ENCODE data around the gene ANO3.
"Not testable (repeated sequence)": the region's sequence is repeated elsewhere in the genome, so short reads cannot be mapped to it uniquely, and the experiment has no call there.

Gene ANO3

DNA sequence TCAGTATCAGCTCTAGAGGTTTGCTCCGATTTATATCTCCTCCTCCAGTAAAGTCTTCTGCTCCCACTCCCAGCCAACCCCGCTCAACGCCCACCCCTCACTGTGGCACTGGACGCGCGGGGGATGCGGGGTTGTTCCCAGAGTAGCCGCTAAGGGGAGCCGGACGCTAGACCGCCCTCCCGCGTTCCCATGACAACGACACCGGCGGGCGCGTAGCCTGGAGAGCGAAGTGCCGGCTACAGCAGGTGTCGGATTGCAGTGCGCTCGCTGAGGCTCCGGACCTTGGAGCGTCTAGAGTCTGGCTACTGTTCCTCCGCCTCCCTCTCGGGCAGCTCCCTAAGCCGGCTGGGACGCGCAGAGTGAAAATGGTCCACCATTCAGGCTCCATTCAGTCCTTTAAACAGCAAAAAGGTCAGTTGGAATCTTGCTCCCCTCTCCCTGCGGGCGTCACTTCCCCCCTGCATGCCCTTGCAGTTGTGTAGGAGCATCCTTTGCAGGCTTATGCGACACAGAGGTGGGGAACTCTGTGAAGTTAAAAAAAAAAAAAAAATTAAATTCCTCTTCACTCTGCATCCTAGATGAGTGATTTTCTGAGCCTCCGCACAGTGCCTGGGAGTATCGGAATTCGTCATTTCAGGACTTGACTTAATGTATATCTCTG, at the start of gene ANO3:
ANO3 (plus strand) TSS at position 220 of the 661 bp plus-strand sequence; CDS start at position 366, 146 bp downstream.
- DNase-seq (ENCODE audit: low read depth in 2 of 2): no peak

DNA sequence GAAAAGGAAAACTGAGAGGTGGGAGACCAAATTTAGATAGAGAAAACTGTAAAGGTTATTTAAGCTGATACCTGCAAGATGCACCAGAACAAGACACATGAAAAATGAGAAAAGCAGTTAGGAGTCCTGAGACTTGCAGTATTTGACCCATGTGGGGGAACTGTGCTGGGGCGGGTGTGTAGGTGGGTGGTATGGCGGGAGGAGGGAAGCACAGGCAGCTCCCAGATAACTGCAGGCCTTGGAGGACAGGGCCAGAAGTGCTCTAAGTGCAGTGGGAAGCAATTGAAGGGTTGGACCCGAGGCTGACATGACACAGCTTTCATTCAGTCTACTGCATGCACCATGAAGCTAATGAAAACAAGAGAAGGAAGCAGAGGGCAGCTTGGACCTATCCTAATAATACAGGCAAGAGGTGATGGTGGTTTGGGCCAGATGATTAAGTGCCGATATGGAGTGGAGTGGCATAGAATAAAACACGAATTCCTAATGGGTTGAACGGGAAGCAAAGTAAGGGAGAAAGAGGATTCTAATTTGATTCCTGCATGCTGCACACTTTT, 48.0 kb upstream of the ANO3 start:
- no peak for DNase-seq (ENCODE audit: low read depth in 2 of 2)

DNA sequence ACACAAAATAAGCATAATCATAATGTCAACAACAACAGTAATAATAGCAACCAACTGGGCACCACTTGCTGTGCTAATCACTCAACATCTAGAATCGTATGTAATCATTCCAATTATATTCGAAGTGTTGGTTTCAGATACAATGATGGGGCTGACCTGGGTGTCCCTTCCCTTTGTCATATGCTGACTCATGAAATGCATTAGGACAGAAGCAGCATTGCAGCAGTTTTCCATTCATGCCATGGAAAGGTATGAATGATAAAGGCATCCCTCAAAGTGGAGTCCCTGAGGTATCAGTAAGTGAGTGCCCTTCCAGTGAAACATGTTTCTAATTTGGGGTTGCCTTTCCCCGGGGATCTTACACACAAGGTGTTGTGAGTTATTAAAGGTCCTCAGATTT, 46.3 kb upstream of the ANO3 start:
- DNase-seq (ENCODE audit: low read depth in 2 of 2): no peak

DNA sequence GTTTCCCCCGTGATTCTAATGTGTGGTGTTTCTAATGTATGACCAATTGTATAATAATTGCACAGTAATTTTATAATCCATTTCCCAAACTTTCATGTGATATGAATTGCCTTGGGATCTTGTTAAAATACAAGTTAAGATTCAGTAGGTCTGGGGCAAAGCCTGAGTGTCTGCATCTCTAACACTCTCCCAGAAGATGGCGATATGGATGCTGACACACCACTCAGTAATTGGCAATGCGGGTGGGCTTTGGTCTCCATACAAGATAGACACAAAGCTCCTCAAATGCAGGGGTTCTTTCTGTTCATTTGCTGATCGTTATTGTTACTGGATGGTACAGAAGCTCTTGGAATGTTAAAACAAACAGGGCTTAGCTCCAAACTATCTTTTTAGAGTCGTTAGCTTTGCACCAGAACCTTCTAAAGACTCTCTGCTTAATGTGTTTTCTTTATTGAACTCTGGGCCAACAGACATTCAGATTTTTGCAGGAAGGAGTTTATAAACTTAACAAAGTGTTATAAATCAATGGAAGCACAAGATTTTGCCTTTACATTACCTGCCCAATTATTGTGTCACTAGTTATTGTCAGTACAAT, 45.4 kb upstream of the ANO3 start:
- no peak for DNase-seq (ENCODE audit: low read depth in 2 of 2)

DNA sequence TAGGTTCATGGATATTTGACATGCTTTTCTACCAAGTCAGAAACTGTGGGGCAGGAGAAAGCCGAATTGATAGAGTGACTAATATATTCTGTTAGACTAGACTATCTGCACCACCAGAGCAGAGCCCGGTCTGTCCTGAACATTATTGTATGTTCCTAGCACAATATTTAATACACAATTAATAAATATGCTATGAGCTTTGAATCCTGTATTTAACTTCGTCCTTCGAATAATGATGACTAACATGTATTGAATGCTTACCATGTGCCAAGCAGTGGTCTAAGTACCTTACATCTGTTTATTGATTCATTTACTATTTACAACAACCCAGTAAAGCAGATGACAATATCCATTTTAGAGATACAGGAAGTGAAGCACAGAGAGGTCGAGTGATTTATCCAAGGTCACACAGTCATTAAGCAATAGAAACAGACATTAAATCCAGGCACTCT, 44.8 kb upstream of the ANO3 start:
- DNase-seq (ENCODE audit: low read depth in 2 of 2): no peak

DNA sequence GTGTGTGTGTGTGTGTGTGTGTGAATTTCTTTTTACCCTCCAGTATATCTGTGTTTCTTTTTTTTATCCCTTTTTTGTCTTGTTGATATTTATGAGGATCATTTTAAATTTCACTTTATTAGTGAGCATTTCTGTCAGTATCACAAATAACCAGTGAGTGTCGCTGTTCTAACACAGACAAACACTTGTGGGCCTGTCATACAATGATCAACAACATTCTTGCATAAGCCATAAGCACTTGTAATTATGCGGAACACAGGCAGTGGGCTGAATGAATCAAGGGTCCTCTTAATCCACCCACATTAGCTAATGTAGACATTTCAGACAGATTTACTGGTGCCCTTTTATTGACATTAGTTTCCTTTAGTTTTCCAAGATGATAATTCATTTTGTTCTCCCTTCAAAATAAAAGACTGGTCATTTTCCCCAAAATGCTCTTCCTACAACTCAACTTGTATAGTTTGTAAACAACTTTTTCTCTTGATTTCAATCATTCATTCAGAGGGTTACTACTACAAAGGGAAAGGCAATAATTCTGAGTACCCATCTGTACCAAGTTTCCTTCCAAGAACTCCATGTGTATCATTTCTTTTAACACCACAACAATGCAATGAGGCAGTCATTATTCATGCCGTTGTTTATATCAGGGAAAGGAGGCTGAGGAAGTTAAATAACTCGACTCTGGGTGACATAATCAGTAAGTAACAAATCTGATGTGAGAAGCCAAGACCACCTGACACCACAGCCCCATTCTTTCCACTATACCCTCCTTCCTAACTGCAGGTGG, 34.5 kb upstream of the ANO3 start:
- no peak for DNase-seq (ENCODE audit: low read depth in 2 of 2)

DNA sequence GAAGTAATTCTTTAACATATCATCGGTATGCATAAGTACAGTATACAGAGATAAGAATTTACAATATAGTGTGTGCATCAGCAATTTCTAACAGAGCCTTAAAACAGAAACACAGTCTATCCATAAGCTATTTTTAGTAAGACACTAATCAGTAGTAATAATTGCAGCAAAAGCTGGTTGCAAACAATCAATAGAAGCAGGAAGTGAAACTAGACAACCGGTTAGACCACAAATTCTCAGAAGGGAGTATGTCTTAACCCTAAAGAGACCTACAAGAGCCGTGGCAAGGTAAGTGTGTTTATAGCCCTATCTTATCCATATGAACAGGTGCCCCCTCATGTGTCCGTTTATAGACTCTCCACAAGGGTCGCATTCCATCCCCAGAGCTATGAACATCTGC, 15.6 kb upstream of the ANO3 start:
- DNase-seq (ENCODE audit: low read depth in 2 of 2): not testable (repeated sequence)

DNA sequence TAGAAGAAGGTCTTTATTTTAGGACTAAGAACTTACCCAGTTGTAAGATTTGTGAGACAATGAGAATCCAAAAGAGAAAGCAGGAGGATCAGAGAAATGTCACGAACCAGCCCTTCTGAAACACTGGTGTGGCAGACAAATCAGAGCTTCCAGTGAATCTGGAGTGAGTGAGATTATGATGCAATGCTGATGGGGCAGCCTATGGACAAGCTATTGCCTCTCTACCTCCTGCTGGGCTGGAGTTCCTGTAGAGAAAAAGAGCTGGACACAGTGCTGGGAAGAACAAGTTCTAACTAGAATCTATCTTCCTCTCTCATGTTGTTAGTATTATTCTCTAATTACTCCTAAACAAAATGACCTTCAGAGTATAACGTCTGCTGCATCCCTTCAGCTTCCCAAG, 12.0 kb upstream of the ANO3 start:
- DNase-seq (ENCODE audit: low read depth in 2 of 2): no peak

DNA sequence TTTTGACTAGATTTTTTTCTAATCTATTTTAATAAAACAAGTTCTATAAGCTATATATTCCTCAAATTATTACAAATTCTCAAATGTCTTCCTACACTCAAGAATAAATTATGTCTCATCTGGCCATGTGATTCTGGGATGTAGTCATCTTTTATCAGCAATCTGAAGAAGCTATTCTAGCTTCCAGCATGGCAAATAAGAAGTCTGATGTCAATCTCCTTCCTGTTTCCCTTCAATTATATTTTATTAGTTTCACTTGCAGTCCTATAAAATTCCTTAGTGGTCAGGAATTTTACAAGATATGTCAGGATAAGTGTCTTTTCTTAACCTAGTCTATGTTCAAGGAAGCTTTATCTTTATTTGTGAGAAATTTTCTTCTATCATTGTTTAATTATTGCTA, 10.4 kb upstream of the ANO3 start:
- no peak for DNase-seq (ENCODE audit: low read depth in 2 of 2)

DNA sequence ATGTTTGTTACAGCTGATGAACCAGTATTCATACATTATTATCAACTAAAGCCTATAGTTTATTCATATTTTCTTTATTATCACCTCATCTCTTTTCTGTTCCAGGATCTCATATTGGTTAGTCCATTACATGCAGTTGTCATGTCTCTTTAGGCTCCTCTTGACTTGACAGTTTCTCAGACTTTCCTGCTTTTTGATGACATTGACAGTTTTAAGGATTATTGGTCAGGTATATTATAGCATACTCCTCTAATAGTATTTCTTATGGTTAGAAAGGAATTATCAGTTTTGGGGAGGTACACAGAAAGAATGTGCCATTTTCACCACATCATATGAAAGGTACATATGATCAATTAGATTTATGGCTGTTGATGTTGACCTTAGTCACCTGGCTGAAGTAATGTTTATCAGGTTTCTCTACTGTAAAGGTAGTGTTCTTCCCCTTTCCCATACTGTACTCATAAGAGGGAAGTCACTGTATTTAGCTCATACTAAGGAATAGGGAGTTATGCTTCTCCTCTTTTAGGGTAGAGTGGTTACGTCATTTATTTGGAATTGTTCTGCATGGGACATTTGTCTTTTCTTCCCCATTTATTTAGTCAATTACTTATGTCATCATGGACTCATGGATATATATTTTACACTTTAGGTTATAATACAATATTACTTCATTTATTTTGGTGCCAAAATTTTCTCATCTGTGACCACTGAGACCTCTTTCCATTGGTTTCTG, 9.4 kb upstream of the ANO3 start:
- DNase-seq (ENCODE audit: low read depth in 2 of 2): no peak

DNA sequence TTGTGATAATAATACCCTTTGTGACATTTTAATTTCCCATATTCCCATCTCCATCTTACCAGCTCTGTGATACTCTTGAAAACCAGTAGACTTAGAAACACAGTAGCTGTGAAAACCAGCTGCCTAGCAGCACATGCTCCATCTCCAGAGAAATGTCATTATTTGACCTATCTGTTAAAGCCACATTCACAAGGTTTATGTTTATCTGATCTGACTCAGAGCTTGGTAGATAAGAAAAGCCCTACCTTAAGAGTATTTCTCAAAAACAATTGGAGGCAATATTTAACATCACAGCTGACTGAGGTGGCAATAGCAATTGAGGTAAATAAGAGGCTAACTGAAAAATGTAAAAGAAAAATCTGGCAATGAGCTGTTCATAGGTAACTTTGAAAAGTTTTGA, 8.1 kb upstream of the ANO3 start:
- DNase-seq (ENCODE audit: low read depth in 2 of 2): no peak

DNA sequence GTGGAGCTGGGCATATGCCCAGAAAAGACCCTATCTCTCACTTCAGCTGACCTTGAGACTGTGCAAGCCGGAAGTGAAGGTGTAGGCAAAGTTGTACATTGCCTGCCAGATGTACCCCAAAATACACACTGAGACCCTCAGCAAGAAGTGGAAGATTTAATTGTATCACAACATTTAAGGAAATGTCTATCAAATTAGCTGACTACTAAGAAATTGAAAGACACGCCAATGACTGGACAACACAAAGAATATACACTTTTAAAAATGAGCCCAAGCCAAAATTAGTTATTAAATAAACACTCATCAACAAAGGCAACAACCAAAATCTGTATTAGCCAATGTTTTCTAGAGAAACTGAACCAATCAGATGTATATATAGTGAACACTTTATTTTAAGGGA, 7.7 kb upstream of the ANO3 start:
- DNase-seq (ENCODE audit: low read depth in 2 of 2): no peak

DNA sequence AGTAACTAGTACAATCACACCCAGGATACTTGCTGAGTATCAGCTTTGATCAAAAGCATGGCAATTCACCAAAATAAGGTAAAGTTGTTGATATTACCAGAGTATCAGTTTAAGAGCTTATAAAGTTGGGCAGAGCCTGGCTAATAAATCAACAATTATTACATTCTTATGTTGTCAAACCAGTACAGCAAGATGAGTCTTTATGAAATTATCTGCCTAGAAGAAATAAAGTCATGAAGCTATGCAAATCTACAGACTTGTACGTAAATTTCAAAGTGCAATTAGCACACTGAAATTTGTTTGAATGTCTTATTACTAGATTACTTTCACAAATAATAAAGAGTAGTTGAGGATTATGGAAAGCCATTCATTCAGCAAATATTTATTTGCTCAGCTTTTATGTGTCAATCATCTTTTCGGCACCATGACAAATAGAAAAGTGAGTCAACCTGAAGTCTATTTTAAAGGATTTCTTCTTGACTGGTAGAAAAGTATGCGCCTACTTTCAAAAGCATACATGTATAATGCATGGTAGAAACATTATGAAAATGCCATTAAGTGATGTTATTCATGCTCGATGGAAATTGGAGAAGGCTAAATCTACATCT, 5.0 kb upstream of the ANO3 start:
- no peak for DNase-seq (ENCODE audit: low read depth in 2 of 2)

DNA sequence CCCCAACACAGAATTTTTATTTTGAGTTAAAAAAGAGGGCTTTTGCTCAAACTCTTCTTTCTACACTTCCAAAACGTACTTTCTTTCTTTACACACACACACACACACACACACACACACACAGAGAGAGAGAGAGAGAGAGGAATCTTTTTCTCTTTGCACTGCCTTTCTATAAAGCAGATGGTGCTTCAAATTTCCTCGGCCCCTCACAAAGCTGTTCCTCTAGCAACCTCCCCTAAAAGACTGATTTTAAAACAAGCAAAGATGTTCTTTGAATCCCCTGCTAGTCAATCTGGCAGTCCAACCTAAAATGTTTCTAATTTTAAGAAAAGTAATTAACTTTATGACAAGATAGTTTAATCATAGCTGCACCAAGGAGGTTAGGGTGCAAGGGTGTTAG, 2.7 kb upstream of the ANO3 start:
- no peak for DNase-seq (ENCODE audit: low read depth in 2 of 2)

DNA sequence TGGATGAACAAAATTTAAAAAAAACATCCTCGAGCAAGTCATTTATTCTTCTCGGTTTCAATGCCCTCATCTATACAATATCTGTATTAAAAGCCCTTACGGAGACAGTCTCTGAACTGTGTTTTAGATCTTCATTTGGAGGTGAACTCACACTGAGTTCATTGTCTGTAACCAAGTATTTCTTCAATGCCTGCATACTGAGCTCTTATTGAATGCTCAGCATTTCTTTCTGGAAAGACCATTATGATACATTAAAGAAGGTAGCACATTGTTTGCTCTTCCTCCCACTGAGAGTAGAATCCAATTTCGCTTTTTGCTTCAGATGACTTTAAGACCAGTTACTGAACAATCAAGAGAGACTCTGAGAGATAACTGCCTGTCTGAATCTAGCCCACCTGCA, 1.7 kb upstream of the ANO3 start:
- no peak for DNase-seq (ENCODE audit: low read depth in 2 of 2)

DNA sequence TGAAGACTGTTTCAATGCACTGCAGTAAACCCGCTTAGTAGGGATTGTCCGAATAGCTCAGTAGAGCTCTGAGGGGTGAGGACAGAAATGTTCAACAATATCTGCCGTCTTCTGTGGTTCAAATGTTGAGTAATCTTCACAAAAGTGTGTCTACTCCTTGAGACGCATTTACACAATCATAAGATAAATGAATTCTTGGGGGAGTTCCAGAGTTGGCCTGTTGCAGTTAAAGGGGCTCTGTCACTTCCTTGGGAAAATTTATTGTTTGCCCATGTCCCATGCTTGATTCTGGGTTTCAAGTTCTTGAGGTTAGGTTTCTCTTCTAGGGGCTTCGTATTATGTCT, 614 bp downstream of the ANO3 start:
- DNase-seq (ENCODE audit: low read depth in 2 of 2): no peak

DNA sequence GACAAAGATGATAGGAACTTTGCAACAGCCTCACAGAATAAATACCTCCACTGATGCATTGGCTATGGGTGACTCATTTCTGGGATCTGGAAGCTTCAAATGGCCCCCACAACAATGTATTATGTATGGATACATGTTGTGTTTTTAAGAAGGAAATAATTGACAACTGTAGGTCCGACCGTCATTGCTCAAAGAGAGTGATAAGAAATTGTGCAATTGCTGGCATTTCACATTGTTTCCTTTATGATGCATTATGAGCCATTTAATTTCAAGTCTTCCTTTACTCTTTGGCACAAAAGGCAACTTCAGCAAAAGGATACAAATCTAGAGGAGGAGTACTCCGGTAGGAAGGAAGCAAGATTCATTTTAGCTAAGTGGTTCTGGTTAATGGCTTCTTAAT, 2.0 kb downstream of the ANO3 start:
- DNase-seq (ENCODE audit: low read depth in 2 of 2): no peak

DNA sequence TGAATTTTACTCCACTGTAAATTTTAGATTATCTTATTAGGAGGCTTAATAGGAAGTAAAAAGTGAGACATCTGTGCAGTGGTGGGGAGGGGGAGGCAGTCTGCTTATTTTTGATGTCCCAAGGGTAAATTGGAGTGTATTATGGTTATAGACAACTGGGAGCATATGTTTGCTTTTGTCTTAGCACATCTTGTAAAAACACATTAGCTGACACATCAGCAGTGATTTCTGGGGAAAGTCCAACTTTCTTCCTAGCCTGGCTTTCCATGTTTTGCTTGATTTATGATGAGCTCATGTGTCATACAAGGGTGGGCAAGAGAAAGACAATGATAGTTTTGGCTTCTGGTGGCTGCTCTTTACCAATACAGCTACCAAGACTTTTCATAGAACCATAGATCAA, 4.0 kb downstream of the ANO3 start:
- no peak for DNase-seq (ENCODE audit: low read depth in 2 of 2)

DNA sequence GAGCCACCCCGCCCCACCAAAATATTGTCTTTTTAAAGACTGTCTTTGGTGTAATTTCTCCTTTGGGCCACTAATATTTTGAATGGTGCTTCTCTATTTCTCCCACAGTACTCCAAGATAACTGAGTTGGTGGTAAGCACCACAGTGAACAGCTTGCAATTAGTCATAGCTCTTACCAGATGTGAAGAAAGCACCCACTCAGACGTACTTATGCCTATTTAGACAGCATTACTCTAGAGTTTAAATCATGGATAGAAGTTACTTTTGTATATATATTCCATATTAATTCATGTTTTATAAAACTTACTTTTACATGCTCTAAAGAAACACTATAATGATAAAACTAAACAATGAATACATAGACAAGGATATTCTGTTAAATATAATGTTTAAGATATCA, 12.7 kb downstream of the ANO3 start:
- DNase-seq (ENCODE audit: low read depth in 2 of 2): no peak

DNA sequence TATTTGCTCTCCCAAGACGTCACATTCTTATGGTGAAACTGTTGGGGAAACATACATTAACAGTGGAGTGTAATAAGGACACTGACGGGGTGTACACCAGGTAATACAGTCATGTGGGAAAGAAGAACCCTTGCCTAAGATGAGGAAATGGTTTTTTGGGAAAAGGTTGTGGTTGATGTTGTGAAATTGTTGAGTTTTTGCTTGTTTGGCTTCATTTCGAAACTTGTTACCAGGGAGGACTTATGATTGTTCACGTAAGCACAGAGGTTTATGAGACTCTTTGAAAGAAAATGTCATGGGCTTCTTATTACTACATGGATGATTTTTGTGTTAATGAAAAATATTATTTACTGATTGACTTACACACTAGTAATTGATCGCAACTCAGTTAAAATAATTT, 16.8 kb downstream of the ANO3 start:
- no peak for DNase-seq (ENCODE audit: low read depth in 2 of 2)

DNA sequence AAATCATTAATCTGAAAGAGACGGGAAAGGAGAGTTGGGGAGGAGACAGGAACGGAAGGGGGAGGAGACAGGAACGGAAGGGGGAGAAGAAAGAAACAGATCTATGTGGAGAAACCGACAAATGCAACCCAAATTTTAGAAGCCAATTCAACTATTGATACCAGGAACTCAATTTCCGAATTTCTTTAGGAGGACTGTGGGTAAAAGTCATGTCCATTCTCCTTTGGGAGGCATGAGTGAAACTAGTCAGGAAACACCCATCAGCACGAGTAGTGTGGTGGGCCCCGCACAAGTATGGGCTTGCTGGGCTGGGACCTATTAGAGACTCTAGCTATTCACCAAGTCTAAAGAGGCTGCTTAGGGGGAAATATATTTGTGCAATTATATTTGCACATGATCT, 18.1 kb downstream of the ANO3 start:
- no peak for DNase-seq (ENCODE audit: low read depth in 2 of 2)

DNA sequence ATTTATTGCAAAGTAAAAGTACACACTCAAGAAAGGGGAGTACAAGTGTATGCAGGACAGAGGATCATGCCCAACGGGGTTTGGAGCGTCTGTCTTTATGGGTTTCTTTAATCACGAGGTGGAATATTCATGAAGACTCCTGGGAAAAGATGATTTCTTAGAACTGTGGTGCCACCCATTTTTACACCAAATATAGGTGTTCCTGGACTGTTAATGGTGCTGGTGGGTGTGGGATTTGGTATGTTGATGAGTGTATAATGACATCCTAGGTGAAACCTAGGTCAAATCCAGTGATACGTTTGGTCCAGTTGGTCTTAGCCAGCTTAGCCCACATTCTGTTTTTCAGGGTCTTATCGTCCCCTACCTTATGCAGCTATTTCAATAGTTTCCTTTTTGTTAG, 21.1 kb downstream of the ANO3 start:
- no peak for DNase-seq (ENCODE audit: low read depth in 2 of 2)
